Ramos (cell line): ENCODE data around the gene CCDC142.
"Not testable (repeated sequence)": the region's sequence is repeated elsewhere in the genome, so short reads cannot be mapped to it uniquely, and the experiment has no call there.

ENCODE experiments used
- in situ Hi-C: fragments of 300-500 bp; cut with MboI; formaldehyde crosslinking; loops from one replicate; pipeline ENCODE4 v1.14.3; 2022; ENCODE audit warnings: low sequenced_read_pairs; ENCODE audit not compliant: unreplicated experiment

CCDC142 gene

DNA sequence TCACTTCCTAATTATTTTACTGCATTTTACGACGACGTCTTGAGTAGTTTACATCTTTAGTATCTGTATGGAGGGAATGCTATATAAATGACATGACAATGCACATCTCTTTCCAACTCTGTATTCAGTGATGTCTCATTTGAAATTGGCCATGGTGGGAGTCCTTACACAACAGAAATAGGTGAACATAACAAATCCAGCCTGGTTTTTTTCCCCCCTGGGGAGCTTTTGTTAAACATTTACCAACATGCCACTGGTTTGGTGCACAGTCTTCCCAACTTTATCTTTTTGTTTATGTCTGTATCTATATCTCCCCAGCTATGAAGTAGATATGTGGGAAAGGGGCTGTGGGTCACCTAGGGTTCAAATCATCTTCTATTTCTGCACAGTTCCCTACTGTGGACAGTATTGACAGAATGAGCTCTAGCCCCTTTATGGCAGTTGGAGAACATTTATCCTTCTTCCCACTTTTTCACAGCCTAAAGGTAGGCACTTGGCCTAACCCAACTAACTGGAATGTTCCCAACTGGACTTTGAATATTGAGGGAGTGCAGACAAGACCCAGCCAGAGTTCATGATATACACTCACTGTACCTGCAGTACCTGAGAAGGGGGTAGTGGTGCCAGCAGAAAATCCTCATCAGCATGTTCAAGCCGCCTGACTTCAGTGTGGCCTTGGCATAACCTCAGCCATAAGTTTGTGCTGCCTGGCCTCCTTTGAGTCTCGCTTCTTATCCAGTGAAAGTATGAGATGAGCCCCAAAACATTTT is 35.4 kb downstream of the CCDC142 start:
- in situ Hi-C loops = no loop called here

GRCh38 chr2:74444498-74445318 is 38.1 kb downstream of the CCDC142 start:
- in situ Hi-C loops = no loop called here

GRCh38 chr2:74442483-74443297 is 40.1 kb downstream of the CCDC142 start:
- in situ Hi-C loops = not testable (repeated sequence)

DNA sequence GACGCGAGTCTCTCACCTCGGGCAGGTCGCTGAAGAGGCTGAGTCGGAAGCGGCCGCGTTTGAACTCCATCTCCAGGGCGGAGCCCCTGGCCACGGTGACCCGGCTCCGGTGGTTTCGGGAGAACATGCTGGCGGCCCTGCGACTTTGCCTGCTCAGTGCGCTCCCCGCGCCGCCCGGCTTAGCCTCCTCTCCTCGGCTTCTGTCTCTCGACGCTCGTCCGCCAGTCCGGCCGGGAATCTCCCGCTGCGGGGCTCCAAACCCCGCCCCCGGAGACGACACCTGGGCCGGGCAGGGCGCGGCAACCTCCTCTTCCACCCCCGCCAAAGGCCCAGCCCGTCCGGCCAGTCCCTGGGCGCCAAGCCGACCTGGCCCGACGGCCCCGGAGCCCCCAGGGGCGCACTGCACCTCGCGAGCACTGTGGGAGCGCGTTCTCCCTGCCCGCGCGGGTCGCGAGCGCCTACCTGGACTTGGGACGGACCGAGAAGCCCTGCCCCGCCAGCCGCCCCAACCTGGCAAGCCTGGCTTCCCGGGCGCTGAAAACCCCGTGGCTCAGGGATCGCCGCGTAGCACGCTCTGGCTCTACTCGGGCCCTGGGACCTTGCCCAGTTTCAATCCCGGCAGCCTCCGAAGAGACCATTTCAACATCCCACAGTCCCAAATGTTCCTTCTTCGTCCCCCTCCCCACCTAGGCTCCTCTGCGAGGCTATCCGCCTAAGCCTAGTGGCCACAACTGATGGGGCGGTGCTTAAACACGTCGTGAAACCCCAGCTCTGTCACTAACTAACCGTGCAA is 40.9 kb downstream of the CCDC142 start, which contains the start of gene RTKN:
Gene RTKN (minus strand): TSS at position 248 of the 793 bp plus-strand sequence. CDS start 121 bp downstream, at position 127.
- in situ Hi-C loops = no loop called here

DNA sequence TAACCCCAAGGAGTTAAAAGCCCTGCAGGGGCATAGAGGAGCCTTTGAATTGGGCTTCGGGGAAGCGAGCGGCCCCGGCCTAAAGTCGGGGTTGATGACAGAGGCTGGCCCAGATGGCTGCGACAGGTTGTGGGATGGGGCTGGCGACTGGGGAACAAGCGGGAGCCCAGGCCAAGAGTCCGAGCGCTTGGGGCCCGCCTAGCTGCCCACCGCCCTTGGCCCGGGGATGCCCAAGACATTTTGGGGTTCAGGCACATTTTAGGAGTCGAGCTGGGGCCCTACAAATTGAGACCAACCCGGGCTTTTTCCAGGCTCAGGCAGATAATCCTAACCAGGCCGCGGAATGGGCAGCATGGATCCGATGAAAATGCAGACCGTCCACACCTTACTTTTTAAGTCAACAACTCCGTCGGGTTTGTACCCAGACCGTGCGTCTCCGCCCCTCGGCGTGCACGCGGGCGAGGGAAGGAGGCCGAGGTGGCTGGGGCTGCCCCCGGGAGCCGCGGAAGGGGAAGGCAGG is 41.6 kb downstream of the CCDC142 start:
- in situ Hi-C loops = no loop called here

DNA sequence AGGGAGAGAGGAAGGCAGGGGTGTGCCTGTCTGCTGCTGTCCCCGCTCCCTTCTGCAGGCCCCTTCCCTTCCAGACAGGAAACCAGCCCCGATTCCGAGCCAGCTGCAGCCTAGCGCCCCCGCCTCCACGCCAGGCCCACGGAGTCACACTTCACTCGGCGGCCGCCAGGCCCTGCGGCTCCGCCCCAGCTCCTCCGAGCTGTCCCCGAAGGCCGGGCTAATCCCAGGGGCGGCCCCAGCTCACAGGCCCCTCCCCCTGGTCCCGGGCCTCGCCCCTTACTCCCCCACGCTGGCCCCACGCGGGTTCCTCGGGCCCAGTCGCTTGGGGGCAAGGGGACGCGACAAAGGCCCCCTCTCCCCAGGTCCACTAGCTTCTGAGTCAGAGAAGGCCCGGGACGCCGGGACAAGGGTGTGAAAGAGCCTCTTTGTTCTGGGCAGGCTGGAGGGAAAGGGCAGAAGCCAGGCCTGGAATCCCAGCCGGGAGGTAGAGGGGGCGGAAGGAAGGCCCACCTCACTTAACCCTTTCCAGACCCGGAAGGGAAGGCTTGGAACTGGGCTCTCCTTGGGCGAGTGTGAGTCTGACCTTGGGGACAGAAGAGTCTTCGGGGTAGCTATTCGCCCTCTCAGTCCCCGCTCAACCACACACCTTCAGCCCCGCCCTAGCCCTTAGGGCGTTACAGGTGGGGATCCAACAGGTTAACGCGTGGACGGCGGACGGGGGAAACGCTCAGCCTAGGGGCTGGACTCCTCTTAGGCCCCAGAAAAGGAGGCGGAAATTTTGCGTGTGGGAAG is 42.2 kb downstream of the CCDC142 start:
- in situ Hi-C loops = no loop called here

GRCh38 chr2:74439803-74440377 is 42.9 kb downstream of the CCDC142 start:
- in situ Hi-C loops = no loop called here

DNA sequence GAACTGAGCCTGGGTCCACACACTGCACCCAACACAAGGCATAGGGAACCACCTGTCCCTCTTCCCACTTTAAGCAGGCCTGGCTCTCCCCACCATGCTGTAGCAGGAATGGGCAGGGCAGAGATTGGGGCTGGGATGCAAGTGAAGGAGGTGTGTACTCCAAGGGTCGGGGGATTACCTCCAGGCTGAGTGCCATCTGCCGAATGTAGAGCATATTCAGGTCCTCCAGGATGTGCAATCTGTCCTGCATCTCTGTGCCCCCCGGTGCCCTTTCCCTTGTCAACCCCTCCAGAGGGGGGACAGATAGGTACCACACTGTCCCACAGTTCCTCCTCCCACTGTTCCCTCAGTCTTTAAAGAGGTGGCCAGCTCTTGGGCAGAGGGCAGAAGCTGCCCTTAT is 43.4 kb downstream of the CCDC142 start:
- in situ Hi-C loops = no loop called here

GRCh38 chr2:74438248-74438647 is 44.5 kb downstream of the CCDC142 start:
- in situ Hi-C loops = no loop called here

DNA sequence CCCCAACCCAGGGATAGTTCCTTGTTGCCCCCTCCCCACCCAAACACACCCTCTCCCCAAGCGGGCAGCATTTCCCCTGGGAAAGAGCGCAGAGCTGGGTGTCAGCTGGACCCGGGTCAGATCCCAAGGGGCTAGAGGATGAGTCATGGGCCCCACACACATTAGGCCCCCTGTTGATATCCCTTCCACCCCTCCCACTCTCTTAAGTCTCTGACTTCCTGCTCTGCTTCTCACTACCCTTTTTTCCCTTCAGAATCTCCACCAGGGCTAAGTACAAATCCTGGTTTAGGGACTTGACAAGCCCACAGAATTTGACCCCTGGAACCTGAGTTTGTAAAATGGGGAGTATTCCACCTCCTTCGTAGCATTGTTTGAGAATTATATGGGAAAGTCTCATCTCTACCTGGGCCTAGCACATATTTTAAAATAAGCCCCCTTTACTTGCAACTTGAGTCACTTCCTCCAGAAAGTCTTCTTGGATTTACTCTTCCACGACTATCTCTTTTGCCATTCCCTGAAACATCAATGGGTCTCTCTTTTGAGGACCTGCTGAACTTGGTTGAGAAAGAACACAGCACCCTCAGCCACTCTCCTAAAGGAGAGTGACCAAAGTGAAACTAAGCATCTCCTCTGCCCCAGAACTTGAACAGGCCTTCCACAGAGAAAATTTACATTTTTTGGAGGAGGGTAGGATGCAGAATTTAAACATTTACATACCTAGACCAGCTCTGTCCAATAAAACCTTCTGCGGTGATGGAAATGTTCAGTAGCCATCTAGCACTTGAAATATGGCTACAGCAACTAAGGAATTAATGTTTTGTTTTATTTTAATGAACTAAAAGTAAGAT is 45.7 kb downstream of the CCDC142 start:
- in situ Hi-C loops = no loop called here

GRCh38 chr2:74436111-74436805 is 46.5 kb downstream of the CCDC142 start:
- in situ Hi-C loops = no loop called here

- in situ Hi-C loops = no loop called here
These were observed 52.3 kb downstream of the CCDC142 start for GRCh38 chr2:74430502-74430901.

DNA sequence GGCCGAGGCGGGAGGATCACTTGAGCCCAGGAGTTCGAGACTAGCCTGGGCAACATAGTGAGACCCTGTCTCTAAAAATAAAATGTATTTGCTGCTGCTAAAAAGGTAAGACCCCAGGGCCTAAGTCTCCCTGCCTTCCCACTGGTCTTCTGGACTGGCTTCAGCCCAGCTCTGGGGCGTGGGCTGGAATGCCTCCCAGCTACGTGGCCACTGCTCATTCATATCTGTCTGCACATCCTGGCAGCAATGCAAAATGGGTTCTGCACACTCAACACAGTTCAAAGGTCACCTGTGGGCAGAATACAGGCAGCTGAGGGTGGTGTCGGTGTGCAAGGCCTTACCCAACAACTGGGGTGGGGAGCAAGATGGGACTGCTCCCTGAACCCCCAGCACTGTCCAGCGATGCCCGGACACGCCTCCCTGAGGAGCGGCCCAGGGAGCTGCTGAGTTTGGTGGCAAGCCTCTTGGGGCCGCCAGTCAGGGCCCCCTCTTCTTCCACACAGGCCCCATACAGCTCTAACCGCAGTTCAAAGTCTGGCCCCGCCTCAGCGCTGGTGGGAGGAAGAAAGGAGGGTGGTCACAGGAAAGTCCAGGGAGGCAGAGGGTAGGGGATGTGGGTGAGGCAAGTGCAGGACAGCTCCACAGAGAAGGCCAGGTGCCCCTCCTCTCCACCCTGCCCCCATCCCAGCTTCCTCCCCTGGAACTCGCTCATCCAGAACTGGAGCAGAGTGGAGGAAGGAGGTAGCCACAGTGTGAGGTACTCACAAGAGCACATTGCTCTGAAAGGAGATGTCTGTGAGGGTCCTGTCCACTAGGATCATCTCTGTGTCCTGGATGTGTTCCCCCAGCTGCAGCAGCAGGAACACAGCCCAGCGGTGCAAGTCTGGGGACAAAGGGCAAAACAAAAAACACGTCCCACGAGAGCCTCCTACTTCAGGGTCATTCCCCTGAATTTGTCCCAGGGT is 53.0 kb downstream of the CCDC142 start:
- in situ Hi-C loops = no loop called here

DNA sequence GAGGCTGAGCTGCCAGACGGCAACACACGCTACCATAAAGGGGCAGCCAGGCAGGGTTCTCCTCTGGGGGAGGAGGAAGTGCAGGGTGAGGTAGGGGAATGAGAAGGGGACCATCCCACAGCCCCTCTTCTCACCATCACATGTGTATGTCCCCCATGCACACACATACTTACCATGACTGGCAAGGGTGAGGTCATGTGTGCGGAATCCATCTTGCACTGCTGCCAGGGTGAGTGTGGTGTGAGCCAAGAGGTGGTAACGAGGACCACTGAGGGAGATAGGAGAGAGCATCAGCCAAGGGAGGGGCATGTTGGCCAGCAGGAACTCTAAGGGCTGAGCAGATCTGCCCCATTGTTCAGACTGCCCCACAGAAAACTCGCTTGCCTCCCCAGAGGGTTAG is 54.1 kb downstream of the CCDC142 start:
- in situ Hi-C loops = no loop called here

DNA sequence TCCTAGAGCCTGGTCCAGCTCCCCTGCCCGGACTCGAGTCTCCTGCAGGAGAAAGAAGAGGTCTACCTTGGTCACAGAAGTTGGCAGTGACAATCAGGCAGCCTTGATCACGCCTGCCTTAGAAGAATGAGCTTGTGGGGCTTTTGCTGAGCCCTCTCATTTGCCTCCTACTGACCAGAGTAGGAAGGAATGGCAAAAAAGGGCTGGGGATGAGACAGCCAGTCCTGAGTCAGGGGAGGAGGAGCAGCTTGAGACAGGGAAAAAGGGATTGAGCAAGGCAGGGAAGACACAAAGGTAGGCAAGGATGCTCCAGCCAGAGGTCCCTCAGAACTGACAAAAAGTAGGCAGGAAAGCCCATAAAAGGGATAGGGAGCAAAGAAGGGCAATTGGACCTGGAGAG is 55.2 kb downstream of the CCDC142 start:
- in situ Hi-C loops = no loop called here

DNA sequence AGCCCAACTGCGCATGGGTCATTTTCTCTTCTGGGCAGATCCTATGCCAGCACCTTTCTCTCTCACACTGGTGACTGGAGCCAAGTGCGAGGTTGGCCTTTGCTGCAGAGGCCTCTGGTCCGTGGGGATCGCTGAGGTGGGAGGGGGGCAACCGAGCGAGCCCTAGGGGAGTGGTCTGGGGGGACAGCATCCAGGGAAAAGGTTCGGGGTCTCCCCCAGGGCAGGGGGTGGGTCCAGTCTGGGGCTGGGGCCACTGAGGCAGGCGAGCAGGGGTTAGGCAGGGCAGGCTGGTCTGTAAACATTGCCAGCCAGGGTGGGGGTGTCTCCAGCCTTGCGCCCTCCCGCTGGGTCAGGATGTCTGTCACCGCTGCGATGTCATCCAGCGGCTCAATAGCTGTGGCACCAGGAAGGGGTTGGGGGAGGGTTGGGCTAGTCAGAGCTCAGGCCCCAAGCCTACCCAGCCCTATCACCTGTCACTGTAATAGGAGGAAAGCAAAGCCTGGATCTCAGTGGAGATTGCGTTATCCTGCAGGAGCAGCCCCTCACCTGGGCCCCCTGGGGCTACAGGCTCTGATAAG is 56.5 kb downstream of the CCDC142 start:
- in situ Hi-C loops = no loop called here
